HG03139 (cell line): ENCODE results near the gene VIPR2.

Experiments
- ATAC-seq: cut with Tn5 transposase; IDR thresholded peaks from one replicate; pipeline ENCODE4 v1.9.1; 2021; ENCODE audit not compliant: unreplicated experiment

Gene VIPR2

DNA sequence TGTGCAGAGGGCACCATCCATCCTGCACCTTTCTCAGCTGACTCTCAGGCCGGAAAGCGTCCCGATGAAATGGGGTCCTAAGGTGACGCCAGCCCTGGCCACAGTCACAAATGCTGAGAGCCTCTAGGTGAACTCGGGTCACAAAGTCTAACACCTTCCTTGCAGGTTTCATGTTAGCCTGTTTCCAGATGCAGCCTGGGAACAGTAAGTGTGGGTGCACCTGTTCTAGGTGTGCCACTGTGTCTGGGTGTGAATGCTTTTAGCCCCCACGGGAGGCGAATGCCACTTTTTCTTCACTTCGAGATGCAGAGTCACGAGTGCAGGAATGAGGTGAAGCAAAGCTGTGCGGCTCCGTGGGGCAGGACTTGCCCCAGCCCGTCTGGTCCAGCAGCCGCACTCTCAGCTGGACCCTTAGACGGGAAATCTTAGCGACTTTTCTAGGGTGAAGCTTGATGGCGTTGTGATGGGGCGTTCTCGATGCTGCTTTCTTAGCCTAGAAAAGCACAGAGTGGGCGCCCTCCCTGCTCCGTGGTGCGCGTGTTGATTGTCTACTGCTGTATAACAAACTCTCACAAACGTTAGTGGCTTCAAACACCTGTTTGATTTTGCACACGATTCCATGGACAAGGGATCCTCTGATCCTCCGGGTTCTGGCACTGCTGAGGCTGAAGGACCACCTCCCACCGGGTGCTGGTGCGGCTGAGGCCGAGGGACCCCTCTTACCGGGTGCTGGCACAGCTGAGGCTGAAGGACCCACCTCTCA is 13.6 kb upstream of the VIPR2 start:
- no peak for ATAC-seq

DNA sequence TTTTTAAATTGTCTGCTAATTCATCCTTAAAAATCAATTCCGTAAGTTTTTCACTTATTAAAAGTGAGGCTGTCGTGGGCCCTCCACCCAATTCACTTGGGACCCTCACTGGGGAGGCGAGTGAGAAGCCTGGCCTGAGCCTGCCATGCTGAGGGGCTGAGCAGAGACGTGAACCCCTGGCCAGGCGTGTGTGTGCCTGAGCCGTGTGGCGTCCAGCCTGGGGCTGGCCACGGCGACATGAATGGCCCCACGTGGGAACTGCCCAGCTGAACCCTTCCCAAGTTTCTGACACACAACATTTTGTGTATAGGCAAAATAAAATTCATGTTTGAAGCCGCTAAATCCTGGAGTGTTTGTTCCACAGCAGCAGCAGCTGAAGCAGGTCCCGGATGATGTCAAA is 13.0 kb upstream of the VIPR2 start:
- ATAC-seq, result no peak

DNA sequence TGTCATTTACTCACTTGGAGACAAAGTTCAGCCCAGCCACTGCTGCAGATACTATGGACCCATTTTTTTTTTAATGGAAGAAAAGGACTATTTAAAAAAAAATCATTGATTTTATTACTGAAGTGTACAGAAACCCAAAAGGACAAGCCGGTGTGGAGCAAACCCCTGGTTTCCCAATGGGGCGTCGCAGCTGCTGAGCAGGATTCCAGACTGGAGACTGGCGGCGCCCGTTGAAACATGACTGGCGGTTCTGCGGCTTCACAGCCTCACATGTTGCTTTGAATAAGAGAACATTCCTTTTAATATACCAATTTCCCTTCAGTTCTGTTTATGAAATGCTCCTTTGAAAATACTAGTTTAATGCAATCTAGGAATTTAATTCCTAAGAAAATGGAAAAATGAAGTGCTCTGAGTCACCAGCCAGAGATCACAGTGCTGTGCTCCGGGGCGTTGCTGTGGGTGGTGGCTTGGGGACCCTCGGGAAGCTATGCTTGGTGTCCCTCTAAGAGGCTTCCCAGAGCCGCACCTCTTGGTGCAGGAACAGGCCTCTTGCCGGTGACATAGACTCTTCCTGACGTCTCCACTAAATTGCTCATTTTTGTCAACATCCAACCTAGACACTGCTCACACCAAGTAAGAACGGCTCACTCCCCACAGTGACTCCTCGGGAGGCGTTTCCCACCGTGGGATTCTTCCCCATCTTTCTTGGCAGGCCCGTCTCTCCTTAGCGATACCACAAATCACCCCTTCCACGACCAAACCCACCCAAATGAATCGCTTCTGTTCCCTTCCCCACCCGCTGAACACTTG is 12.0 kb upstream of the VIPR2 start:
- no peak for ATAC-seq

DNA sequence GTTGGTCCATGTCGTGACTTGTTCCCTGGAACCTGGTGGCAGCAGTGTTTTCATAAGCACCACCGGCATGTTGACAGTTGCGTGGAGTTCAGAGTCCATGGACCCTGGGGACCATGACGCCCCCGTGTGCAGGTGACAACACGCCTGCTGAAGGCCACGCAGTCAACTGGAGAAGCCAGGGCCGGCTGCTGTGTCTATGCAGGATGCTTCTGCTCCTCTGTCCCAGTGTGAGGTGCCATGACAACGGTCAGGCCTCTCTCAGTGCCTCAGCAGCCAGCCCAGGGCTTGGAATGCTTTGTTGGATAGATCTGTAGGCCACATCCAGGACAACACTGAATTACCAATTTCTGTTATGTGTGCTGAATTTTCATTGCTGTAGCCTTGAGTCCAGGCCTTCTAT is 10.7 kb upstream of the VIPR2 start:
- ATAC-seq, result no peak

GRCh38 chr7:159154243-159154642 is 9.6 kb upstream of the VIPR2 start:
- no peak for ATAC-seq

- ATAC-seq, result no peak
These were observed 8.8 kb upstream of the VIPR2 start for GRCh38 chr7:159153511-159153910.

DNA sequence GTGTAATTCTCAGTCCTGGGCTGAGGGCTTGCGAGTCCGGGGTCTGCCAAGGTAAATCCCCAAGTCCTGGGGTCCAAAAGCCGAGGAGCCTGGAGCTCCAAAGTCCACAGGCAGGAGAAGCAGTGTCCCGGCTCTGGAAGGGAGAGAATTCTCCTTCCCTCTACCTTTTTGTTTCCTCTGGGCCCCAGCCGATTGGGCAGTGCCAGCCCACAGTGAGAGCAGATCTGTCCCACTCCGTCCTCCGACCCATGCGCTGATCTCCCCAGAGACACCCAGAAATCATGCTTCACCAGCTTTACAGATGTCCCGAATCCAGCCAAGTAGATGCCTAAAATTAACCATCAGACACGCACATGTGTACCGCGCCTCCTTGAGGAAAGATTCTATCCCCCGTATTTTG is 8.1 kb upstream of the VIPR2 start:
- ATAC-seq, result no peak

- ATAC-seq, result no peak
These were observed 6.6 kb upstream of the VIPR2 start for GRCh38 chr7:159151231-159151630.

- ATAC-seq, result no peak
These were observed 4.8 kb upstream of the VIPR2 start for GRCh38 chr7:159149488-159149887.

GRCh38 chr7:159148430-159149395 is 4.0 kb upstream of the VIPR2 start:
- ATAC-seq, result no peak

- no peak for ATAC-seq
These were observed 3.0 kb upstream of the VIPR2 start for GRCh38 chr7:159147687-159148086.

DNA sequence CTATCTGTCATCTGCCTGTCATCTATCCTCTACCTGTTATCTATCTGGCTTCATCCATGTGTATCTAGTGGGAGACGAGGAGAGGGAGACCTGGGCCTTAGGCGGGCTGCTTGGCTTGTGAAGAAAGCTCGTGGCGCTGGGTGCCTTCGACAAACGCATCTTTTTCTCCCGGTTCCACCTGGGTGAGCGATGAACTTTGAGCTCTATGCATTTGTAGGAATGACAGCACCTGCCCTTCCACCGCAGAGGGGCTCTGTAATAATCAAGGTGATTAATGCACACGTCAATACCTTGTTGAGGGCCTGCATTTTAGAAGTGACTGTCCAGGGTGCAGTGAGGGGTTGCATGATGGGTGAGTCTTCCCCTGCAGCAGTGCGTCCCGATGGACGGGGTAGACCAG is 2.6 kb upstream of the VIPR2 start:
- no peak for ATAC-seq

DNA sequence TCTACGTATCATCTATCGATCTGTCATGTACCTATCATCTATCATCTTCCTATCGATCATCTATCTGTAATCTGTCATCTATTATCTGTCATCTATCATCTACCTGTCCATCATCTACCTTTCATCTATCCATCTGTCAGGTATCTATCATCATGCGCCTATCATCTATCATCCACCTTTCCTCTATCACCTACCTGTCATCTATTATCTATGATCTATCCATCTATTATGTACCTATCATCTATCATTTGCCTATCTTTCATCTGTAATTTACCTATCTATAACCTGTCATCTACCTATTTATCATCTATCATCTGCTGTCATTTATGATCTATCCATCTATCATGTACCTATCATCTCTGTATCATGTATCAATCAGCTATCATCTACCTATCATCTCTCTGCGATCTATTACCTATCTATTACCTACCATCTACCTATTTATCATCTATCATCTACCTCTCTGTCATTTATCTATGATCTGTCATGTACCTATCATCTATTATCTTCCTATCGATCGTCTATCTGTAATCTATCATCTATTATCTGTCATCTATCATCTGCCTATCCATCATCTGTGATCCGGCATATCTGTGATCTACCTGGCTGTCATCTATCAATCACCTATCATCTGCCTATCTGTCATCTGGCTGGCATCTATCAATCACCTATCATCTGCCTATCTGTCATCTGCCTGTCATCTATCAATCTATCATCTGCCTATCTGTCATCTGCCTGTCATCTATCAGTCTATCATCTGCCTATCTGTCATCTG is 1.6 kb upstream of the VIPR2 start:
- no peak for ATAC-seq

GRCh38 chr7:159145490-159145855 is 806 bp upstream of the VIPR2 start:
- ATAC-seq, result no peak

- no peak for ATAC-seq
These were observed 598 bp downstream of the VIPR2 start for GRCh38 chr7:159143780-159144757.

- ATAC-seq, result no peak
These were observed 1.9 kb downstream of the VIPR2 start for GRCh38 chr7:159142730-159143129.

- ATAC-seq, result no peak
These were observed 2.5 kb downstream of the VIPR2 start for GRCh38 chr7:159142199-159142598.

DNA sequence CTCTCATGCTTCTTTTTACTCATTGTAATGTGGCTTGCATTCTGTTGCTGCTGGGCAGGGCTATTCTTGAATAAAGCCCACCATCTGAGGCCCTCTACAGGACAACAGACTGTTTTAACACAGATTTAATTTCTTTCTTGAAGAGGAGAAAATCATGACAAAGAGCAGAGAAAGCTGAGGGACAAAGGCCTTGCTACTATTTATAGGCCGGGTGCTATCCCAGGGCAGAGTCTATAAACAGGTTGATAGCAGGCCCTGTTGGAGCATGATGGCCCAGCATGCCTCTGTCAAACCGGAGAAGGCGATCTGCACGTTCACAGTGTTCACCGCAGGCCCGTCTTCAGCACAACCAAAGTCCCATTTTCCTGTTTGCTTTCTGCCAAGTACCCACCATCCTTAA is 3.0 kb downstream of the VIPR2 start:
- ATAC-seq, result no peak

- ATAC-seq, result no peak
These were observed 3.5 kb downstream of the VIPR2 start for GRCh38 chr7:159141167-159141566.
